Measurements from ENCODE around the gene TNIK.

GRCh38 chr3:171352387-171352935, 107.7 kb downstream of the TNIK start:
- TF ChIP-seq CTCF (IDR thresholded peaks at IDR 0.05) (no peak), RCOR1 (IDR thresholded peaks at IDR 0.05; ENCODE audit: low read length) (no peak), MAX (IDR thresholded peaks at IDR 0.05; ENCODE audit: low read depth) (no peak), NFIC (IDR thresholded peaks at IDR 0.05; ENCODE audit: borderline replicate concordance) (no peak), EZH2phosphoT487 (IDR thresholded peaks at IDR 0.05; ENCODE audit: borderline replicate concordance, low read depth) (no peak), NRF1 (IDR thresholded peaks at IDR 0.05; ENCODE audit: low read depth, low read length) (no peak), SMC3 (IDR thresholded peaks at IDR 0.05; ENCODE audit: low read depth, low read length) (no peak), FOXJ3 (CRISPR knock-in tag; IDR thresholded peaks at IDR 0.05) (no peak), JUND (IDR thresholded peaks at IDR 0.05) (no peak), RFX5 (IDR thresholded peaks at IDR 0.05; ENCODE audit: low read length) (no peak)
